Panc1 (cell line): ENCODE results near the gene TNIK.

ENCODE experiments used
- POLR2AphosphoS5 ChIP-seq: IDR thresholded peaks from 2 replicates; pipeline ENCODE4 v1.6.1; 2012; ENCODE audit warnings: mild to moderate bottlenecking, low read depth, low read length, moderate library complexity
- SIN3A ChIP-seq: IDR thresholded peaks from 2 replicates; pipeline ENCODE4 v1.6.1; 2012; ENCODE audit warnings: low read depth, mild to moderate bottlenecking, low read length, moderate library complexity, borderline replicate concordance; ENCODE audit not compliant: insufficient read depth
- TCF7L2 ChIP-seq: IDR thresholded peaks from 2 replicates; pipeline ENCODE4 v1.6.1; 2011; ENCODE audit warnings: mild to moderate bottlenecking, low read depth, low read length, inconsistent platforms
- TF ChIP-seq, protein P1 (sequence below): fragments of 450-650 bp; IDR thresholded peaks from 2 replicates; pipeline ENCODE4 v1.5.1; 2017; ENCODE audit warnings: mild to moderate bottlenecking
- TF ChIP-seq, protein P2 (sequence below), 2 experiments: IDR thresholded peaks; 2 replicates each; pipeline ENCODE4 v1.6.1; 2011 to 2012; ENCODE audit warnings: low read depth in 2 of 2, control low read depth in 1 of 2, low read length in 1 of 2, mild to moderate bottlenecking in 1 of 2, moderate library complexity in 1 of 2; ENCODE audit not compliant: insufficient read depth in 1 of 2

DNA sequence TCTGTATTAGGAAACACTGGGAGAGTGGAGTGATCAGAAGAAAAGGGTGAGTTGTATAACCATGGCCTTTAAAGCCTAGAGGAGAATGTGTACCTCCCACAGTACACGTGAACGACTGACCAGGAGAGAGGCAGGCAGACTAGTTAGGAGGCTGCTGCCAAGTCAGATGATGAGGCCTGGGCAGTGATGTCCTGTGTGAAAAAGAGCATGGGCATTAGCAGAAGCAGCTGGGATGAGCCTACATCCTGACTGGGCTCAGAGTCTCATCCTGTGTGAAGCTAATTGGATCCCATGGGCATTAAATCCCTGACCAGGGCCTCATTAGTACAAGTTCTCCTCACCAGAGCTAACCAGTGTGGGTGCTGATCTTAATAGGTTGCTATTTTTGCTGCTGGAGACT, 344.5 kb downstream of the TNIK start:
- TF ChIP-seq, protein P1, sequence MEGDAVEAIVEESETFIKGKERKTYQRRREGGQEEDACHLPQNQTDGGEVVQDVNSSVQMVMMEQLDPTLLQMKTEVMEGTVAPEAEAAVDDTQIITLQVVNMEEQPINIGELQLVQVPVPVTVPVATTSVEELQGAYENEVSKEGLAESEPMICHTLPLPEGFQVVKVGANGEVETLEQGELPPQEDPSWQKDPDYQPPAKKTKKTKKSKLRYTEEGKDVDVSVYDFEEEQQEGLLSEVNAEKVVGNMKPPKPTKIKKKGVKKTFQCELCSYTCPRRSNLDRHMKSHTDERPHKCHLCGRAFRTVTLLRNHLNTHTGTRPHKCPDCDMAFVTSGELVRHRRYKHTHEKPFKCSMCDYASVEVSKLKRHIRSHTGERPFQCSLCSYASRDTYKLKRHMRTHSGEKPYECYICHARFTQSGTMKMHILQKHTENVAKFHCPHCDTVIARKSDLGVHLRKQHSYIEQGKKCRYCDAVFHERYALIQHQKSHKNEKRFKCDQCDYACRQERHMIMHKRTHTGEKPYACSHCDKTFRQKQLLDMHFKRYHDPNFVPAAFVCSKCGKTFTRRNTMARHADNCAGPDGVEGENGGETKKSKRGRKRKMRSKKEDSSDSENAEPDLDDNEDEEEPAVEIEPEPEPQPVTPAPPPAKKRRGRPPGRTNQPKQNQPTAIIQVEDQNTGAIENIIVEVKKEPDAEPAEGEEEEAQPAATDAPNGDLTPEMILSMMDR: no peak
- TF ChIP-seq, protein P2, sequence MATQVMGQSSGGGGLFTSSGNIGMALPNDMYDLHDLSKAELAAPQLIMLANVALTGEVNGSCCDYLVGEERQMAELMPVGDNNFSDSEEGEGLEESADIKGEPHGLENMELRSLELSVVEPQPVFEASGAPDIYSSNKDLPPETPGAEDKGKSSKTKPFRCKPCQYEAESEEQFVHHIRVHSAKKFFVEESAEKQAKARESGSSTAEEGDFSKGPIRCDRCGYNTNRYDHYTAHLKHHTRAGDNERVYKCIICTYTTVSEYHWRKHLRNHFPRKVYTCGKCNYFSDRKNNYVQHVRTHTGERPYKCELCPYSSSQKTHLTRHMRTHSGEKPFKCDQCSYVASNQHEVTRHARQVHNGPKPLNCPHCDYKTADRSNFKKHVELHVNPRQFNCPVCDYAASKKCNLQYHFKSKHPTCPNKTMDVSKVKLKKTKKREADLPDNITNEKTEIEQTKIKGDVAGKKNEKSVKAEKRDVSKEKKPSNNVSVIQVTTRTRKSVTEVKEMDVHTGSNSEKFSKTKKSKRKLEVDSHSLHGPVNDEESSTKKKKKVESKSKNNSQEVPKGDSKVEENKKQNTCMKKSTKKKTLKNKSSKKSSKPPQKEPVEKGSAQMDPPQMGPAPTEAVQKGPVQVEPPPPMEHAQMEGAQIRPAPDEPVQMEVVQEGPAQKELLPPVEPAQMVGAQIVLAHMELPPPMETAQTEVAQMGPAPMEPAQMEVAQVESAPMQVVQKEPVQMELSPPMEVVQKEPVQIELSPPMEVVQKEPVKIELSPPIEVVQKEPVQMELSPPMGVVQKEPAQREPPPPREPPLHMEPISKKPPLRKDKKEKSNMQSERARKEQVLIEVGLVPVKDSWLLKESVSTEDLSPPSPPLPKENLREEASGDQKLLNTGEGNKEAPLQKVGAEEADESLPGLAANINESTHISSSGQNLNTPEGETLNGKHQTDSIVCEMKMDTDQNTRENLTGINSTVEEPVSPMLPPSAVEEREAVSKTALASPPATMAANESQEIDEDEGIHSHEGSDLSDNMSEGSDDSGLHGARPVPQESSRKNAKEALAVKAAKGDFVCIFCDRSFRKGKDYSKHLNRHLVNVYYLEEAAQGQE (IDR thresholded peaks at IDR 0.05; ENCODE audit: insufficient read depth in 1 of 2, low read depth in 2 of 2, low read length in 1 of 2): no peak
- no peak for TF ChIP-seq TCF7L2
- TF ChIP-seq SIN3A: no peak
- TF ChIP-seq POLR2AphosphoS5: no peak
